GM12878 (cell line): Measurements from ENCODE around the gene CYTIP. TPM values are rescaled to one million over a fixed set of nuclear protein-coding genes. Genes with fewer than 3 reads are reported as not detected.

Experiments used
- BMI1 ChIP-seq: fragments of 450-650 bp; IDR thresholded peaks from 2 replicates; pipeline ENCODE4 v1.6.1; 2016; ENCODE audit warnings: mild to moderate bottlenecking, moderate library complexity, borderline replicate concordance
- CEBPB ChIP-seq, 2 experiments: fragments of 150-350 bp in 1 of 2; IDR thresholded peaks; 2 replicates each; pipeline ENCODE4 v1.6.1; 2012 to 2014; ENCODE audit warnings: low read depth in 2 of 2, low read length in 2 of 2, borderline replicate concordance in 1 of 2, inconsistent platforms in 1 of 2
- CHD2 ChIP-seq: IDR thresholded peaks from 2 replicates; pipeline ENCODE4 v1.6.1; 2011; ENCODE audit warnings: low read depth, low read length, improper control_type of control experiment, borderline replicate concordance
- E2F8 ChIP-seq: fragments of 450-650 bp; IDR thresholded peaks from 2 replicates; pipeline ENCODE4 v1.6.1; 2018; ENCODE audit warnings: mild to moderate bottlenecking, low read depth, moderate library complexity; ENCODE audit not compliant: partially characterized antibody
- EP300 ChIP-seq, 2 experiments: fragments of 150-350 bp in 1 of 2; IDR thresholded peaks; 2 replicates each; pipeline ENCODE4 v1.6.1; 2011 to 2012; ENCODE audit warnings: low read depth in 2 of 2, low read length in 2 of 2, borderline replicate concordance in 1 of 2, improper control_type of control experiment in 1 of 2, inconsistent platforms in 1 of 2; ENCODE audit not compliant: control insufficient read depth in 1 of 2
- FOS ChIP-seq: IDR thresholded peaks from 3 replicates; pipeline ENCODE4 v1.6.1; 2011; ENCODE audit warnings: borderline replicate concordance; ENCODE audit not compliant: insufficient read length; ENCODE audit errors: extremely low read depth
- IRF4 ChIP-seq: IDR thresholded peaks from 2 replicates; pipeline ENCODE4 v1.6.1; 2011; ENCODE audit warnings: low read depth, low read length
- JUNB ChIP-seq: IDR thresholded peaks from 2 replicates; pipeline ENCODE4 v1.6.1; 2016; ENCODE audit warnings: antibody characterized with exemption, mild to moderate bottlenecking
- NR2C1 ChIP-seq: fragments of 450-650 bp; IDR thresholded peaks from 2 replicates; pipeline ENCODE4 v1.6.1; 2017; ENCODE audit warnings: antibody characterized with exemption, mild to moderate bottlenecking, moderate library complexity
- PAX8 ChIP-seq: fragments of 450-650 bp; IDR thresholded peaks from 2 replicates; pipeline ENCODE4 v1.6.1; 2017; ENCODE audit warnings: mild to moderate bottlenecking, moderate library complexity
- PBX3 ChIP-seq: IDR thresholded peaks from 2 replicates; pipeline ENCODE4 v1.6.1; 2011; ENCODE audit warnings: mild to moderate bottlenecking, low read depth, low read length, moderate library complexity; ENCODE audit not compliant: insufficient replicate concordance
- PKNOX1 ChIP-seq: fragments of 450-650 bp; IDR thresholded peaks from 2 replicates; pipeline ENCODE4 v1.6.1; 2016; ENCODE audit warnings: mild to moderate bottlenecking
- POLR2A ChIP-seq: IDR thresholded peaks from 2 replicates; pipeline ENCODE4 v1.6.1; 2011; ENCODE audit warnings: low read depth, mild to moderate bottlenecking, low read length
- SIN3A ChIP-seq: IDR thresholded peaks from 2 replicates; pipeline ENCODE4 v1.6.1; 2012; ENCODE audit warnings: low read depth, low read length, improper control_type of control experiment
- SREBF2 ChIP-seq: IDR thresholded peaks from 2 replicates; pipeline ENCODE4 v1.6.1; 2012; ENCODE audit warnings: mild to moderate bottlenecking, low read length
- TARDBP ChIP-seq: IDR thresholded peaks from 2 replicates; pipeline ENCODE4 v1.6.1; 2016; ENCODE audit warnings: borderline replicate concordance
- ZNF217 ChIP-seq: fragments of 450-650 bp; IDR thresholded peaks from 2 replicates; pipeline ENCODE4 v1.6.1; 2017; ENCODE audit warnings: antibody characterized with exemption, mild to moderate bottlenecking
- ZNF384 ChIP-seq: IDR thresholded peaks from 2 replicates; pipeline ENCODE4 v1.6.1; 2012; ENCODE audit warnings: low read depth, mild to moderate bottlenecking, low read length, improper control_type of control experiment, borderline replicate concordance
- polyA plus RNA-seq, 11 experiments: library from polyadenylated mRNA; depleted of rRNA in 4 of 11; unstranded in 6 of 11; stranded (reverse) in 5 of 11; fragments of >200 nt; fragmentation: Nextera tagmentation in 4 of 11; fragmentation: Illumina TruSeq in 1 of 11; extraction: Ambion mirVana in 4 of 11; extraction: Trizol in 1 of 11; gene quantifications; 1 replicate in 1 of 11; 2 replicates in 10 of 11; pipeline versions ENCODE4 v1.2.1 to v1.2.3, GENCODE V29; 2011 to 2016; ENCODE audit warnings: inconsistent platforms in 2 of 11, missing spikeins in 2 of 11, low read depth in 1 of 11
- total RNA-seq, 4 experiments: library from RNA; depleted of rRNA in 3 of 4; stranded (reverse); fragments of >200 nt in 3 of 4; fragmentation: Illumina TruSeq in 1 of 4; extraction: Trizol in 1 of 4; gene quantifications; 2 replicates each; pipeline versions ENCODE4 v1.2.1 to v1.2.3, GENCODE V29; 2013 to 2021
- TF ChIP-seq, protein P1 (sequence below): fragments of 450-650 bp; IDR thresholded peaks from 2 replicates; pipeline ENCODE4 v1.6.1; 2017; ENCODE audit warnings: mild to moderate bottlenecking, moderate library complexity
- TF ChIP-seq, protein P2 (sequence below): fragments of 450-650 bp; conservative IDR thresholded peaks from 2 replicates; pipeline ENCODE4 v1.6.1; 2017; ENCODE audit warnings: mild to moderate bottlenecking, moderate library complexity

The CYTIP gene
- total and polyA plus RNA-seq, 10 of the 15 experiments (the other 5 are each of a cell fraction or from before 2014, with no cell fraction given), result 55.1 to 178 (median 73.4) TPM

DNA sequence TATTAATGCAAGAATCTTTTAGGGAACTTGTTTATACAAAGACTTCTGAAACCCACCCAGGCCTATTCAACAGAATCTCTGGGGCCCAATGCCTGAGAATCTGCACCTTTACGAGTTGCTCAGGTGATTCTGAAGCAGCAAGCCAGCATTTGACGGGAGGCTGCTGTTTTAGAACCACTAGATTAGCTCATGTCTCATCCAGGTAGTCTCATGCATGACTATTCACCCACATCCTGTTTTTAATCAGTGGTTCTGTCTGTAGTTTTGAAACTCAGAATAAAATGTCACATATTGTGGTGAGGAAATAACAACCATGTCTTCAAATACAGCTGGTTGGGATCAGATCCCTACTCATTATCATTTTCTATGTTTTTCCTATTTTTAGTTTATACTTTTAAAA is 39.5 kb downstream of the CYTIP start (continued):
- TF ChIP-seq CHD2, result peak; percentile 68; the same call in 1 of the 2 replicates
- no peak for TF ChIP-seq POLR2A
- no peak for TF ChIP-seq ZNF384
- TF ChIP-seq, protein P1, sequence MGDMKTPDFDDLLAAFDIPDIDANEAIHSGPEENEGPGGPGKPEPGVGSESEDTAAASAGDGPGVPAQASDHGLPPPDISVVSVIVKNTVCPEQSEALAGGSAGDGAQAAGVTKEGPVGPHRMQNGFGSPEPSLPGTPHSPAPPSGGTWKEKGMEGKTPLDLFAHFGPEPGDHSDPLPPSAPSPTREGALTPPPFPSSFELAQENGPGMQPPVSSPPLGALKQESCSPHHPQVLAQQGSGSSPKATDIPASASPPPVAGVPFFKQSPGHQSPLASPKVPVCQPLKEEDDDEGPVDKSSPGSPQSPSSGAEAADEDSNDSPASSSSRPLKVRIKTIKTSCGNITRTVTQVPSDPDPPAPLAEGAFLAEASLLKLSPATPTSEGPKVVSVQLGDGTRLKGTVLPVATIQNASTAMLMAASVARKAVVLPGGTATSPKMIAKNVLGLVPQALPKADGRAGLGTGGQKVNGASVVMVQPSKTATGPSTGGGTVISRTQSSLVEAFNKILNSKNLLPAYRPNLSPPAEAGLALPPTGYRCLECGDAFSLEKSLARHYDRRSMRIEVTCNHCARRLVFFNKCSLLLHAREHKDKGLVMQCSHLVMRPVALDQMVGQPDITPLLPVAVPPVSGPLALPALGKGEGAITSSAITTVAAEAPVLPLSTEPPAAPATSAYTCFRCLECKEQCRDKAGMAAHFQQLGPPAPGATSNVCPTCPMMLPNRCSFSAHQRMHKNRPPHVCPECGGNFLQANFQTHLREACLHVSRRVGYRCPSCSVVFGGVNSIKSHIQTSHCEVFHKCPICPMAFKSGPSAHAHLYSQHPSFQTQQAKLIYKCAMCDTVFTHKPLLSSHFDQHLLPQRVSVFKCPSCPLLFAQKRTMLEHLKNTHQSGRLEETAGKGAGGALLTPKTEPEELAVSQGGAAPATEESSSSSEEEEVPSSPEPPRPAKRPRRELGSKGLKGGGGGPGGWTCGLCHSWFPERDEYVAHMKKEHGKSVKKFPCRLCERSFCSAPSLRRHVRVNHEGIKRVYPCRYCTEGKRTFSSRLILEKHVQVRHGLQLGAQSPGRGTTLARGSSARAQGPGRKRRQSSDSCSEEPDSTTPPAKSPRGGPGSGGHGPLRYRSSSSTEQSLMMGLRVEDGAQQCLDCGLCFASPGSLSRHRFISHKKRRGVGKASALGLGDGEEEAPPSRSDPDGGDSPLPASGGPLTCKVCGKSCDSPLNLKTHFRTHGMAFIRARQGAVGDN, result peak; percentile 73; the same call in 1 of the 2 replicates
- peak; percentile 87 to 92 for TF ChIP-seq EP300 (IDR thresholded peaks at IDR 0.05; ENCODE audit: borderline replicate concordance in 1 of 2, control insufficient read depth in 1 of 2, low read depth in 2 of 2, low read length in 2 of 2)
- TF ChIP-seq PBX3, result no peak
- TF ChIP-seq JUNB, result peak; percentile 70
- no peak for TF ChIP-seq FOS
- peak in 1 of 2 experiments; percentile 54; a peak in 1 of 4 replicates for TF ChIP-seq CEBPB (IDR thresholded peaks at IDR 0.05; ENCODE audit: borderline replicate concordance in 1 of 2, low read depth in 2 of 2, low read length in 2 of 2)
- TF ChIP-seq PKNOX1, result peak; percentile 49; the same call in 1 of the 2 replicates
- no peak for TF ChIP-seq SIN3A
- no peak for TF ChIP-seq PAX8
- TF ChIP-seq TARDBP, result no peak
- TF ChIP-seq E2F8, result no peak
- no peak; the same call in 1 of the 2 replicates for TF ChIP-seq ZNF217
- TF ChIP-seq BMI1, result peak; percentile 53; the same call in 1 of the 2 replicates
- no peak for TF ChIP-seq SREBF2
- TF ChIP-seq, protein P2, sequence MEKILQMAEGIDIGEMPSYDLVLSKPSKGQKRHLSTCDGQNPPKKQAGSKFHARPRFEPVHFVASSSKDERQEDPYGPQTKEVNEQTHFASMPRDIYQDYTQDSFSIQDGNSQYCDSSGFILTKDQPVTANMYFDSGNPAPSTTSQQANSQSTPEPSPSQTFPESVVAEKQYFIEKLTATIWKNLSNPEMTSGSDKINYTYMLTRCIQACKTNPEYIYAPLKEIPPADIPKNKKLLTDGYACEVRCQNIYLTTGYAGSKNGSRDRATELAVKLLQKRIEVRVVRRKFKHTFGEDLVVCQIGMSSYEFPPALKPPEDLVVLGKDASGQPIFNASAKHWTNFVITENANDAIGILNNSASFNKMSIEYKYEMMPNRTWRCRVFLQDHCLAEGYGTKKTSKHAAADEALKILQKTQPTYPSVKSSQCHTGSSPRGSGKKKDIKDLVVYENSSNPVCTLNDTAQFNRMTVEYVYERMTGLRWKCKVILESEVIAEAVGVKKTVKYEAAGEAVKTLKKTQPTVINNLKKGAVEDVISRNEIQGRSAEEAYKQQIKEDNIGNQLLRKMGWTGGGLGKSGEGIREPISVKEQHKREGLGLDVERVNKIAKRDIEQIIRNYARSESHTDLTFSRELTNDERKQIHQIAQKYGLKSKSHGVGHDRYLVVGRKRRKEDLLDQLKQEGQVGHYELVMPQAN, result no peak
- no peak for TF ChIP-seq NR2C1
- 0 out of 2 replicates have a peak, but pooled peaks have one; percentile 34 for TF ChIP-seq IRF4
